Glutamatergic neuron (in vitro differentiated cells): ENCODE measurements around the gene SLC39A10. TPM values are rescaled to one million over a fixed set of nuclear protein-coding genes. Genes with fewer than 3 reads are reported as not detected.
"Not testable (repeated sequence)": the region's sequence is repeated elsewhere in the genome, so short reads cannot be mapped to it uniquely, and the experiment has no call there.

ENCODE experiments used
- DNase-seq: peaks from one replicate; pipeline ENCODE4 v3.0.0; 2022
- H3K27ac Mint-ChIP-seq: one replicate; pipeline ENCODE4 v1.8.0; 2020; ENCODE audit warnings: mild to moderate bottlenecking, mixed read lengths, inconsistent platforms; ENCODE audit not compliant: unreplicated experiment
- H3K27me3 Mint-ChIP-seq: one replicate; pipeline ENCODE4 v1.8.0; 2020; ENCODE audit warnings: mild to moderate bottlenecking, moderate library complexity, mixed read lengths, inconsistent platforms; ENCODE audit not compliant: unreplicated experiment
- H3K36me3 Mint-ChIP-seq: one replicate; pipeline ENCODE4 v1.8.0; 2020; ENCODE audit warnings: mild to moderate bottlenecking, mixed read lengths, inconsistent platforms; ENCODE audit not compliant: unreplicated experiment
- H3K4me1 Mint-ChIP-seq: one replicate; pipeline ENCODE4 v1.8.0; 2020; ENCODE audit warnings: mild to moderate bottlenecking, low read depth, mixed read lengths, inconsistent platforms; ENCODE audit not compliant: unreplicated experiment
- H3K4me3 Mint-ChIP-seq: one replicate; pipeline ENCODE4 v1.8.0; 2020; ENCODE audit warnings: mild to moderate bottlenecking, mixed read lengths, inconsistent platforms; ENCODE audit not compliant: unreplicated experiment
- H3K9me3 Mint-ChIP-seq: one replicate; pipeline ENCODE4 v1.8.0; 2020; ENCODE audit warnings: mild to moderate bottlenecking, moderate library complexity, mixed read lengths, inconsistent platforms; ENCODE audit not compliant: unreplicated experiment
- total RNA-seq: library from RNA; stranded (reverse); fragmentation: NEBNext Ultra II Directional; extraction: Animal tissue kit (Norgen Biotek cat#: 25700); gene quantifications from one replicate; pipeline ENCODE4 v1.2.1, GENCODE V29; 2021; ENCODE audit not compliant: unreplicated experiment
- TF ChIP-seq, protein P1 (sequence below): fragments of 200-600 bp; sonication (generic); IDR thresholded peaks from one replicate; pipeline ENCODE4 v1.5.0; 2021; ENCODE audit not compliant: partially characterized antibody, unreplicated experiment

The SLC39A10 gene
- total RNA-seq, 1 donor from 2014 or later, result 102 TPM

DNA sequence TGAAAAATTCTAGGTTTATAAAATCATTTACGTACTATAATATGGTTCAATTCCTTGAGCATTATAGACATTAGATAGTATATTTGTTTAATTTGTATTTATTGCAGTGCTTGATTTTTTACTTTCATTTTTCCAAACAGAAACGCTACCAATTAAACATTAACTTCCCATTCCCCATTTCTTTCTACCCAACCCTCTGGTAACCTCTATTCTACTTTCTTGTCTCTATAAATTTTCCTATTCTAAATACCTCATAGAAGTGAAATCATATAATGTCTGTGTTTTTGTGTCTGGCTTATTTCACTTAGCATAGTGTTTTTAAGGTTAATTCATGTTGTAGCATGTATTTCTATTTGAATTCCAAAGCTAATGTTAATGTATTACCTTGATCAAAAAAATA is 11.6 kb upstream of the SLC39A10 start:
- Mint-ChIP-seq H3K9me3 (no peaks in the 10 kb centered on the region), H3K27me3 (no peaks in the 10 kb centered on the region), H3K27ac (no peak overlapping the region), H3K36me3 (no peaks in the 10 kb centered on the region), H3K4me1 (peaks cover 2% of the 10 kb centered on the region), H3K4me3 (no peak overlapping the region)
- DNase-seq, result no peak
- TF ChIP-seq, protein P1, sequence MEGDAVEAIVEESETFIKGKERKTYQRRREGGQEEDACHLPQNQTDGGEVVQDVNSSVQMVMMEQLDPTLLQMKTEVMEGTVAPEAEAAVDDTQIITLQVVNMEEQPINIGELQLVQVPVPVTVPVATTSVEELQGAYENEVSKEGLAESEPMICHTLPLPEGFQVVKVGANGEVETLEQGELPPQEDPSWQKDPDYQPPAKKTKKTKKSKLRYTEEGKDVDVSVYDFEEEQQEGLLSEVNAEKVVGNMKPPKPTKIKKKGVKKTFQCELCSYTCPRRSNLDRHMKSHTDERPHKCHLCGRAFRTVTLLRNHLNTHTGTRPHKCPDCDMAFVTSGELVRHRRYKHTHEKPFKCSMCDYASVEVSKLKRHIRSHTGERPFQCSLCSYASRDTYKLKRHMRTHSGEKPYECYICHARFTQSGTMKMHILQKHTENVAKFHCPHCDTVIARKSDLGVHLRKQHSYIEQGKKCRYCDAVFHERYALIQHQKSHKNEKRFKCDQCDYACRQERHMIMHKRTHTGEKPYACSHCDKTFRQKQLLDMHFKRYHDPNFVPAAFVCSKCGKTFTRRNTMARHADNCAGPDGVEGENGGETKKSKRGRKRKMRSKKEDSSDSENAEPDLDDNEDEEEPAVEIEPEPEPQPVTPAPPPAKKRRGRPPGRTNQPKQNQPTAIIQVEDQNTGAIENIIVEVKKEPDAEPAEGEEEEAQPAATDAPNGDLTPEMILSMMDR, result no peak

DNA sequence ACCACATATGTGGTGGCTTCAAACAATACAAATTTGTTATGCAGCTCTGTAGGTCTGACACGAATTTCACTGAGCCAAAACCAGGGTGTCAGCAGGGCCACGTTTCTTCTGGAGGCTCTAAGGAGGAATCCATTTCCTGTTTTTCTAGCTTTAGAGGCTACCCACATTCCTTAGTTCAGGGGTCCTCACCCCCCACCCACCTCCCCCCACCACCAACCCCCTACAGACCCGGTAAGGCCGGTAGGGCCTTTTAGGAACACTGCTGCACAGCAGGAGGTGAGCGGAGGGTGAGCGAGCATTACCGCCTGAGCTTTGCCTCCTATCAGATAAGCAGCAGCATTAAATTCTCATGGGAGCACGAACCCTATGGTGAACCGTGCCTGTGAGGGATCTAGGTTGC is 10.6 kb upstream of the SLC39A10 start:
- TF ChIP-seq, protein P1, result no peak
- no peak for DNase-seq
- no peak overlapping the region for H3K27ac Mint-ChIP-seq
- H3K9me3 Mint-ChIP-seq, result no peaks in the 10 kb centered on the region
- H3K36me3 Mint-ChIP-seq, result no peaks in the 10 kb centered on the region
- peaks cover 2% of the 10 kb centered on the region for H3K4me1 Mint-ChIP-seq
- H3K4me3 Mint-ChIP-seq, result no peak overlapping the region
- H3K27me3 Mint-ChIP-seq, result no peaks in the 10 kb centered on the region

DNA sequence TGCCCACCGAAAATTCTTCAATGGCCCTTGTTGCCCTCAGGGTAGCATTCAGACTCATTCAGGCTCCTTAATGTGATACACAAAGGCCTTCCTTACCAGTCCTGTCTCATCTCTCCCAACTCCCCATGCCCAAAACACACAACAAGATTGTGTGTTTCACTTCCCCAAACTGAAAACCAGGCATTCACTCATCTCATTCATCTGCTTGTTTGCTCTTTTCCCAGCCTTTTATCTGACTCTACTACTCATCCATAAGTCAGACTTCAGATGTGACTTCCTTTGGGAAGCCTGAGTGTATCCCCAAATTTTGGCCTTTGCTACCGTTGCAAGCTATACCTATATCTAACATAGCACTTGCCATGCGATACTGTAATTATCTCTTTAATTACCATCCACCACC is 9.7 kb upstream of the SLC39A10 start:
- no peaks in the 10 kb centered on the region for H3K27me3 Mint-ChIP-seq
- no peaks in the 10 kb centered on the region for H3K36me3 Mint-ChIP-seq
- H3K9me3 Mint-ChIP-seq, result no peaks in the 10 kb centered on the region
- H3K4me1 Mint-ChIP-seq, result peaks cover 2% of the 10 kb centered on the region
- DNase-seq, result no peak
- H3K27ac Mint-ChIP-seq, result no peak overlapping the region
- TF ChIP-seq, protein P1, result no peak
- H3K4me3 Mint-ChIP-seq, result no peak overlapping the region

DNA sequence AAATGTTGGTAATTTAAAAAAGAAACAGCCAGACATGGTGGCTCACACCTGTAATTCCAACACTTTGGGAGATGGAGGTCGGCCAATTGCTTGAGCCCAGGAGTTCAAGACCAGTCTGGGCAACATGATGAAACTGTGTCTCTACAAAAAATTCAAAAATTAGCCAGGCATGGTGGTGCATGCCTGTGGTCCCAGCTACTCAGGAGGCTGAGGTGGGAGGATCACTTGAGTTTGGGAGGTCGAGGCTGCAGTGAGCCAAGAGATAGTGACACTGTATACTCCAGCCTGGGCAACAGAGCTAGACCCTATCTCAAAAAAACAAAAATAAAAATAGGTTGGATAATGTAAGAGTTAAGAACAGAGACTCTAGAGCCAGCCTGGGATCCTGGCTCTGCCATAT is 8.7 kb upstream of the SLC39A10 start:
- H3K27ac Mint-ChIP-seq, DNase-seq, H3K27me3 Mint-ChIP-seq, H3K4me3 Mint-ChIP-seq, H3K9me3 Mint-ChIP-seq, H3K36me3 Mint-ChIP-seq, H3K4me1 Mint-ChIP-seq: not testable (repeated sequence)

DNA sequence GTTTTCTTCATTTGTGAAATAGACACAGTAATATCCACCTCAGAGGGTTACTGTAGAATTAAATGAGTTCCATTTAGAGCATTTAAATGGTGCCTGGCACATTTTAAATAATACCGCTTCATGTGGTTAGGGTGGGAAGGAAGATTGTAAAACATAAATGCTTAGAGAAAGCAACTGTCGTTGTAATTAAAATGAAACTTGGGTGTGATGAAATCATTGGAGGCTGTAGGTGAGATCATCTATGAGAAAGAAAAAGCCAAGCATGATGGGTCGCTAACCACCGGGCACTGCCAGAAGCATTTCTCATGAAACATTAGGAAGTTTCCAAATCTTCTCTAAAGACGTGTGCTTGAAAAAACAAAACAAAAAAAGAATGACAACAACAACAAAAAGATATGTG is 8.2 kb upstream of the SLC39A10 start:
- Mint-ChIP-seq H3K27me3 (no peaks in the 10 kb centered on the region), H3K4me3 (no peak overlapping the region), H3K36me3 (no peaks in the 10 kb centered on the region), H3K9me3 (no peaks in the 10 kb centered on the region), H3K4me1 (peaks cover 2% of the 10 kb centered on the region), H3K27ac (no peak overlapping the region)
- DNase-seq, result no peak
- TF ChIP-seq, protein P1, result no peak
